ENCODE measurements around the gene SH3RF3. TPM values are rescaled to one million over a fixed set of nuclear protein-coding genes. Genes with fewer than 3 reads are reported as not detected.
A peak's percentile ranks its signal among the peaks of the same experiment; 100 is the strongest.

Gene SH3RF3
- total RNA-seq, 1 experiment from 2014 or later, result 4.9 TPM

DNA sequence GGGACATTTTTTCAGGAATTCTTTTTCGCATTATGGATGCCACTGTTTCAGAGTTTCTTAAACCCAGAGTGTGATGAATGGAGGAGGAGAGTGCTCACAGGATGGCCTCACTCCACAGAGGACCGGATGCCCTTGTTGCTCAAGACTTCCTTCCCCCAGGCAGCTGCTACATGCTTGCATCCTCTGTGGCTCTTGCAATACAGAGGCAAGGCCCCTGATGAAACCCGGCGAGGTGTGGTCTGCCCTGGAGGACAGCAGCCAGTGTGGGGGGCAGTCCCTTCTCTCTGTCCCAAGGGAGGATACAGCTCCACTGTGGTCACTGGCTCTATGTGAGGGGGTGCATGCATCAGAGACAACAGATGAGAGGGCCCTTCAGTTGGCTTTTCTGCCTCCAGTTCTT lies 109.6 kb downstream of the SH3RF3 start:
- TF ChIP-seq, protein P1, sequence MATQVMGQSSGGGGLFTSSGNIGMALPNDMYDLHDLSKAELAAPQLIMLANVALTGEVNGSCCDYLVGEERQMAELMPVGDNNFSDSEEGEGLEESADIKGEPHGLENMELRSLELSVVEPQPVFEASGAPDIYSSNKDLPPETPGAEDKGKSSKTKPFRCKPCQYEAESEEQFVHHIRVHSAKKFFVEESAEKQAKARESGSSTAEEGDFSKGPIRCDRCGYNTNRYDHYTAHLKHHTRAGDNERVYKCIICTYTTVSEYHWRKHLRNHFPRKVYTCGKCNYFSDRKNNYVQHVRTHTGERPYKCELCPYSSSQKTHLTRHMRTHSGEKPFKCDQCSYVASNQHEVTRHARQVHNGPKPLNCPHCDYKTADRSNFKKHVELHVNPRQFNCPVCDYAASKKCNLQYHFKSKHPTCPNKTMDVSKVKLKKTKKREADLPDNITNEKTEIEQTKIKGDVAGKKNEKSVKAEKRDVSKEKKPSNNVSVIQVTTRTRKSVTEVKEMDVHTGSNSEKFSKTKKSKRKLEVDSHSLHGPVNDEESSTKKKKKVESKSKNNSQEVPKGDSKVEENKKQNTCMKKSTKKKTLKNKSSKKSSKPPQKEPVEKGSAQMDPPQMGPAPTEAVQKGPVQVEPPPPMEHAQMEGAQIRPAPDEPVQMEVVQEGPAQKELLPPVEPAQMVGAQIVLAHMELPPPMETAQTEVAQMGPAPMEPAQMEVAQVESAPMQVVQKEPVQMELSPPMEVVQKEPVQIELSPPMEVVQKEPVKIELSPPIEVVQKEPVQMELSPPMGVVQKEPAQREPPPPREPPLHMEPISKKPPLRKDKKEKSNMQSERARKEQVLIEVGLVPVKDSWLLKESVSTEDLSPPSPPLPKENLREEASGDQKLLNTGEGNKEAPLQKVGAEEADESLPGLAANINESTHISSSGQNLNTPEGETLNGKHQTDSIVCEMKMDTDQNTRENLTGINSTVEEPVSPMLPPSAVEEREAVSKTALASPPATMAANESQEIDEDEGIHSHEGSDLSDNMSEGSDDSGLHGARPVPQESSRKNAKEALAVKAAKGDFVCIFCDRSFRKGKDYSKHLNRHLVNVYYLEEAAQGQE (IDR thresholded peaks at IDR 0.05; ENCODE audit: insufficient read depth in 1 of 2, low read depth in 2 of 2, low read length in 1 of 2), result no peak
- TF ChIP-seq SIN3A (IDR thresholded peaks at IDR 0.05; ENCODE audit: borderline replicate concordance, insufficient read depth, low read depth, low read length), result no peak
- no peak for TF ChIP-seq TCF7L2 (IDR thresholded peaks at IDR 0.05; ENCODE audit: low read depth, low read length)
- TF ChIP-seq POLR2AphosphoS5 (IDR thresholded peaks at IDR 0.05; ENCODE audit: low read depth, low read length), result no peak
- TF ChIP-seq, protein P2, sequence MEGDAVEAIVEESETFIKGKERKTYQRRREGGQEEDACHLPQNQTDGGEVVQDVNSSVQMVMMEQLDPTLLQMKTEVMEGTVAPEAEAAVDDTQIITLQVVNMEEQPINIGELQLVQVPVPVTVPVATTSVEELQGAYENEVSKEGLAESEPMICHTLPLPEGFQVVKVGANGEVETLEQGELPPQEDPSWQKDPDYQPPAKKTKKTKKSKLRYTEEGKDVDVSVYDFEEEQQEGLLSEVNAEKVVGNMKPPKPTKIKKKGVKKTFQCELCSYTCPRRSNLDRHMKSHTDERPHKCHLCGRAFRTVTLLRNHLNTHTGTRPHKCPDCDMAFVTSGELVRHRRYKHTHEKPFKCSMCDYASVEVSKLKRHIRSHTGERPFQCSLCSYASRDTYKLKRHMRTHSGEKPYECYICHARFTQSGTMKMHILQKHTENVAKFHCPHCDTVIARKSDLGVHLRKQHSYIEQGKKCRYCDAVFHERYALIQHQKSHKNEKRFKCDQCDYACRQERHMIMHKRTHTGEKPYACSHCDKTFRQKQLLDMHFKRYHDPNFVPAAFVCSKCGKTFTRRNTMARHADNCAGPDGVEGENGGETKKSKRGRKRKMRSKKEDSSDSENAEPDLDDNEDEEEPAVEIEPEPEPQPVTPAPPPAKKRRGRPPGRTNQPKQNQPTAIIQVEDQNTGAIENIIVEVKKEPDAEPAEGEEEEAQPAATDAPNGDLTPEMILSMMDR (IDR thresholded peaks at IDR 0.05), result no peak
- in situ Hi-C loops (cut with HindIII; ENCODE audit: low pct_unique_long_range_greater_than_20kb, low sequenced_read_pairs), result no loop called here

DNA sequence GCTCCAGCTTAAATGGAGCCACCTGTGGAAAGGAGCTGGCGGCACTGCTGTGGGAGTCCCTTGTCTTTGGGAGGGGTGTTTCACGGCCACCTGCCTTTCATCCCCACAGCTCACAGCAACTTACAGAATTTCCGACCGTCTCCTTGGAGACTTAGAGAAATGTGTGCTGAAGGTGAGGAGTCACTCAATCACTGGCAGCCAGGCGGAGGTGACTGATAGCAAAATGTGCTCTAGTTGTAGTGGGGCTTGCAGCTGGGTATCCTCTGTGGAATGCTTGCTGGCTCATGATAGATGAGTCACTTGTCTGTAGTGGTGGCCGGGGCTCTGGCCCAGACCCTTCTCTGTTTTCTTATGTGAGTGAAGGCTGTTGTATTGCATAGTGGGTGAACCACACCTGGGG lies 110.7 kb downstream of the SH3RF3 start:
- Histone ChIP-seq H3K27me3 (ENCODE audit: control insufficient read depth, insufficient read depth, low read length) (no peaks in the 10 kb centered on the region), H3K27ac (ENCODE audit: low read length) (no peak overlapping the region), H3K9me3 (ENCODE audit: control insufficient read depth, insufficient read depth, low read depth, low read length) (no peaks in the 10 kb centered on the region), H3K36me3 (ENCODE audit: control insufficient read depth, insufficient read depth, low read length) (no peaks in the 10 kb centered on the region), H3K4me3 (ENCODE audit: low read depth in 2 of 2, low read length in 2 of 2) (no peak overlapping the region), H3K4me1 (ENCODE audit: control insufficient read depth, insufficient read depth, low read length) (no peaks in the 10 kb centered on the region)
- TF ChIP-seq TCF7L2 (IDR thresholded peaks at IDR 0.05; ENCODE audit: low read depth, low read length) (no peak), POLR2AphosphoS5 (IDR thresholded peaks at IDR 0.05; ENCODE audit: low read depth, low read length) (no peak), SIN3A (IDR thresholded peaks at IDR 0.05; ENCODE audit: borderline replicate concordance, insufficient read depth, low read depth, low read length) (no peak)
- TF ChIP-seq, protein P1 (IDR thresholded peaks at IDR 0.05; ENCODE audit: insufficient read depth in 1 of 2, low read depth in 2 of 2, low read length in 1 of 2), result no peak
- TF ChIP-seq, protein P2 (IDR thresholded peaks at IDR 0.05), result no peak
- intact Hi-C loops (cut with micrococcal nuclease; ENCODE audit: unreplicated experiment) (no loop called here), in situ Hi-C loops (cut with HindIII; ENCODE audit: low pct_unique_long_range_greater_than_20kb, low sequenced_read_pairs) (no loop called here)
- POLR2A ChIA-PET, result no interaction called here
- BruUV-seq (replicated peaks), result no TSS peak
- CTCF ChIA-PET, result no interaction called here
- DNase-seq (ENCODE audit: low read depth, low spot score) (no peak), ATAC-seq (no peak)

More for the DNA sequence above, 109.6 kb downstream of the SH3RF3 start:
- POLR2A ChIA-PET, result no interaction called here
- H3K27ac ChIP-seq (ENCODE audit: low read length), result no peak overlapping the region
- ATAC-seq (peak; percentile 55; the same call in 1 of the 2 replicates), DNase-seq (ENCODE audit: low read depth, low spot score) (no peak)
- intact Hi-C loops (cut with micrococcal nuclease; ENCODE audit: unreplicated experiment), result no loop called here
- no peaks in the 10 kb centered on the region for H3K9me3 ChIP-seq (ENCODE audit: control insufficient read depth, insufficient read depth, low read depth, low read length)
- no peak overlapping the region for H3K4me3 ChIP-seq (ENCODE audit: low read depth in 2 of 2, low read length in 2 of 2)
- no peaks in the 10 kb centered on the region for H3K27me3 ChIP-seq (ENCODE audit: control insufficient read depth, insufficient read depth, low read length)
- H3K36me3 ChIP-seq (ENCODE audit: control insufficient read depth, insufficient read depth, low read length), result no peaks in the 10 kb centered on the region
- BruUV-seq (replicated peaks), result no TSS peak
- CTCF ChIA-PET, result no interaction called here
- H3K4me1 ChIP-seq (ENCODE audit: control insufficient read depth, insufficient read depth, low read length), result no peaks in the 10 kb centered on the region

Data from Panc1 (cell line).